Stimulated activated CD4-positive, alpha-beta T cell treated with anti-CD3 and anti-CD28 coated beads, Interleukin-12 subunit alpha, Interleukin-12 subunit beta, amount 100 ng/mL, for 4 hours (primary cell): ENCODE data around the gene FBLN7.

Source experiments
- DNase-seq: peaks from one replicate; pipeline ENCODE4 v3.0.0-alpha.2; 2020

The FBLN7 gene

DNA sequence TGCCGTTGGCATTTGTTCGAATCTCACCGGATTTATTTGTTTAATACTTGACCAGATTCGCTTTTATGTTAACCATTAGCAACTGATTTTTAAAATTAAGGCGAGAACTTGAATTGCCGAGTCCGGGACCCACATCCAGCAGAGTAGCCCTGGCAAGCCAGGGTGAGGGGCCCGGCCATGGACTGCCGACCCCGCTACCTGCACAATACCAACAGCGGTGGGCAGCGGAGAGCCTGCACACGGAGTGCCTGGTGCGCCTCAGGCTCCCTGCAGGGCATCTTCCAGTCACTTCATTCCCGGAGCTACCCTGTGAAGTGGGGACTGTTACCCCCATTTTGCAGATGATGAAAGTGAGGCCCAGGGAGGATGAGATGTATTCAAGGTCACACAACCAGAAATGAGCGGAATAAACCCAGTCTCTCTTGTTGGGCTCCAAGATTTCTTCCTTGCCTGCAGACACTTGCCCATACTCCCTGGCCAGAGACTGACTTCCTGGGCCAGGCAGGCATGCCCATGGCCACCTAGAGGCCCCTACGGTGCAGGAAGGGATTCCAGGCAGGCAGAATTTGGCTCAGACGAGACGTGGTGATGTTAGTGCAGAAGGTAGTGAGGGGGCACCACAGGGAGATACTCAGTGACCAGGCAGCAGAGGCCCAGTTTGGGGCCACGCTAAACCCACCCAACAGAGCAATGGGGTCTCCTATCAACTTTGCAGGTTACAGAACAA, 2.9 kb downstream of the FBLN7 start:
- no peak for DNase-seq

DNA sequence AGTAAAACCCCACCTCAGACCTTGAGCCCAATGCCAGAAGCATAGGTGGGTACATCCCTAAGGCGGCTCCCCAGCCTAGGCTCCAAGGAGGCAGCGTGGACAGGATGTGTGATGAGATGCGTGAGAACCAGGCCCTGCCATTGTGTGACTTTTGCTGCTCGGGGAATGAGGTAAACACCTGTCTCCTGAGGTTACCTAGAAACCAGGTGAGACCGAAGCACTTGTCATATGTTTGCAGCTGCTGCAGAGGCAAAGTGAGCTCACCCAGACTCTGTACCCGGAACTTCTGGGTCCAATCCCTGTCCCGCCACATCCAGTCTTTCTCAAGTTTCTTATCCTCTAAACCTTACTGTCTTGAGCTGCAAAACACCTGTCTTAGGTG, 3.4 kb downstream of the FBLN7 start:
- no peak for DNase-seq

DNA sequence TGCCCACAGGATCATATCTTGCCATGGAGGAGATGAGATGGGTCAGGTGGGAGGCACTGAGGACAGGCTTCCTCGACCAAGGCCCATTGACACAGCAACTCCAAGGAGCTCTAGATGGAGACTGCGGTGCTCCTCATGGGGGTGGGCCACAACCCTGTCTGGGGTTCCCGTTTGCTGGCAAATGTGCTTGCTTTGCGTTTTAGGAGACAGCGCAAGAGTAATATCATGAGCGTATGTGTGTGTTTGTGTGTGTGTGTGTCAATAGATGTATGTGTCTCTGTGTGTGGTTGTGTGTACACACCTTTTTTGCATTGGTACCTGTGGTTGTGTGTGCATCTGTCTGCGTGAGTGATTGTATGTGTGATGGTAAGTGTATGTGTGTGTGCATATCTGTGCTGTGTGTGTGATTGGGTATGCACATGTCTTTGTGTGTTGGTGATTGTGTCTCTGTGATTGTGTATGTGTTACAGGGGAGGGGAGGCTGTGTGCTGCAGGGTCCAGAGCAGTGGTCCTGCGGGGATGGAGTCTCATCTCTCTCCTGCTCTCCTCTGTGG, 4.4 kb downstream of the FBLN7 start:
- no peak for DNase-seq

DNA sequence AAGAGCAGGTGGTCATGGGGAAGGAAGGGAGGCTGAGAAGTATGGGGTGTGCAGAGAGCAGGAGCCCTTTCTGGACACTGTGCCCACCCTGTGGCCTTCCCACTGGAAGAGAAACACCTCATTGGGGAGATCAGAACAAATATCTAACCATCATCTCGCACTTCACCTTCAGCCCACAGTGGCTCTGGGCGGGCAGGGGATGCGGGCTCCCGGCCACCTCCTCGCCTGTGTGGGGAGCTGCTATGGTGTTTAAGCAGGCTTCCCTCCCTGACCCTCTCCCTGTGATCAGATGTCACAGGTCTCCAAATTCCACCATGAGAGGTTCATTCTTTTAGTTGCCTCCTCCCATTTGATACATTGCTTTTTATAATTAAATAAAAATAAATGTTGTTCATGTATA, 5.0 kb downstream of the FBLN7 start:
- no peak for DNase-seq

DNA sequence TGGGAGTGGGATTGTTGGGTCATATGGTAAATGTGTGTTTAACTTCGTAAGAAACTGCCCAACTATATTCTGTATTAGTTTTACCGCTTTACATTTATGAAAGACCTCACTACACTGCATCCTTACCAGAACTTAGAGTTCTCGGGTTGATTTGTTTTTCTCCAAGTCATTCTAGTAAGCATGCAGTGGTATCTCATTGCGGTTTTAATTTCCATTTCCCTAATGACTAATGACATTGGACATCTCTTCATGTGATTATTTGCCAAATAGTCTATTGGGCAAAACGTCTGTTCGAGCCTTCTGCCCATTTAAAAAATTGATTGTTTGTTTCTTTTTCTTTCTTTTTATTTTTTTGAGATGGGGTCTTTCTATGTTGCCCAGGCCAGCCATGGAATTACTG, 6.8 kb downstream of the FBLN7 start:
- DNase-seq, result no peak

DNA sequence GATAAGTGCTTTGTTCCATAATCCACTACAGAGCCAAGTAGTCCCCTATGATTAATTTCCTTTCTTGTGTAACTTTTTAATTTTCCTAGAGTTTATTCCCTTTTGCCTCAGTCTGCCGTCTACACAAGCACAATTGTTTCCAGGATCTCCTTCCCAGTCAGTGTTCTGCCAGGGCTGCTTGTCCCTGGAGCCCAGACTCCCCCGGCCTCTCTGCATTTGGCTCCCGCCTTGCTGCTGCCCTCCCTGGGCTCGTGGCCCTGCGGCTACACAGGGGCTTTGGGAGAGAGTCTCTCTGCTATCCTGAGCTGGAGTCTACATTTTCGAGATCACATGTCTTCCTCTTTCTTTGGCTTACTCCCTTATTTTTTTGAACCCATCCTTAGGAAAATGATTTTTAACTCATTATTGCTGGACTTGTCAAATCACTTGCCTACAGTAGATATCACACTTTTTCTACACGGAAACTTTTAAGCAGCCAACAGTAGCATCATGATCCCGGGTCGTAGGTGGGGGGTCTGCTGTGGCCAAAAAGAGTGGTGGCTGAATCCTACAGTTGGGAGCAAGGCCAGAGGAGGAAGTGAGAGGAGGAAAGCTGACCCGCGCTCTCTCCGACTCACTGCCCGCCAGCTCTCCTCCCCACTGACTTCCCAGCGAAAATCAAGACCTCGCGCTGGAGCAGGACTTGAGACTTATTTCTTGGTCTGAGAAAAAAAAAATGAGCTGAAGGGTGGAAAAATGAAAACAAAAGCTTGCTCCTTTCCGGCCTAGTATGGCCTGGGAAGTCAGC, 9.4 kb downstream of the FBLN7 start:
- no peak for DNase-seq

DNA sequence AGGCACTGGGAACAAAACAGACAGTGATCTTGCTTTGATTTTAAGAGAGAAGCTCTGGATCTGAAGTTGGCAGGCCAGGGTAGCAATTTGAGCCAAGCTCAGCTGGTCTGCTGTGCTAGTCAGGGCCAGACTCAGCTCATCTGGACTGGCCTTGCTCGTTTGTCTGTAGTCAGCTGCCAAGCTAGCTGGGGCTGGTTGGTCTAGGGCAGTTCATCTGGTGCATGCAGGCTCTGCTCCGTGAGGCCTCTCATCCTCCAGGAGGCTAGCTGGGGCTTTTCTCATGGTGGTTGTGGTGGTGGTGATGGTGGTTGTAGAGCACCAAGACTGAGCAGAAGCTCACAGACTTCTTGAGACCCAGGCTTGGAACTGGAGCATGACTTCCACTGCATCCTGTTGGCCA, 10.3 kb downstream of the FBLN7 start:
- DNase-seq, result no peak

DNA sequence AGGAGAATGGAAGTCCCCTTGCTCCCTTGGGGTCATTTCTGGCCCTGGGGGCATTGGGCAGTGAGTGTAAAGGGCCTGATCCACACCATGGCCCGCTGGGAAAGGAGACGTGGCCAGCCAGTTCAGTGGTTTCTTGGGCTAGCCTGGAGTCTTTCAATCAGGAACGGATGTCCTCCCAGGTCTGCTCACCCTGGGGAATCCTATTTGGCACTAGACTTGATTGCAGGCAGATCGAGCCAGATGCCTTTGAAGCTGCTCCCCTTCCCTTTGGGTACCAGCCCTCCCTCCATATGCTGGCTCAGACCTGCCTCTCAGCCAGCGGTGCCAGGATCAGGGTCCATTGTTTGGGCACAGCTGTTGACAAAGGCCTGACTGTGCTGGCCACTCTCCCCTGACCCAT, 11.0 kb downstream of the FBLN7 start:
- DNase-seq, result no peak

DNA sequence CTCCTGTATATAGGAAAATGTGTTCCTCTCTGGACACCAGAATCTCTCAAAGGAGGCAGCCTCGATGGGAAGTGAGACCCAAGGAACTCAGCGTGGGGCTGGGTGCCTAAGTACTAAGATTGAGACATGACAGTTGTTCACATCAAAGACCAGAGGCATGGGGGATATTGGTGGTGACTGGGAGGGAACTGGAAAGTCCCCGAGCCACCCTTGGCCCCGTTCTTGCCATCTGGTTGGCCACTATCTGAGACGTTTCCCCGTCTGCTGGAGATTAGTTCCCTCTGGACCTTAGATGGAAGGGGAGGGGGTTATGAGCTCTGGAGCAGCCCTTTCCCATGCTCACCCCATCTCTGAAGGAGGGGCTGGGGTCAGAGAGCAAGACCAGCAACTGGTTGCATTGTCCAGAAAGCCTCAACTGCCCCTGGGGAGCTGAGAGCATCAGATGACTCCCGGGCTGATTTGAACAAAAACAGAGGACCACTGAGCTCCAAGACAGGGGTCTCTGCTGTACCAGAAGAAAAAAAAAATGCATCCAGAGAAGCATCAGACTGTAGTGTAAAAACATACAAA, 11.8 kb downstream of the FBLN7 start:
- DNase-seq, result no peak

DNA sequence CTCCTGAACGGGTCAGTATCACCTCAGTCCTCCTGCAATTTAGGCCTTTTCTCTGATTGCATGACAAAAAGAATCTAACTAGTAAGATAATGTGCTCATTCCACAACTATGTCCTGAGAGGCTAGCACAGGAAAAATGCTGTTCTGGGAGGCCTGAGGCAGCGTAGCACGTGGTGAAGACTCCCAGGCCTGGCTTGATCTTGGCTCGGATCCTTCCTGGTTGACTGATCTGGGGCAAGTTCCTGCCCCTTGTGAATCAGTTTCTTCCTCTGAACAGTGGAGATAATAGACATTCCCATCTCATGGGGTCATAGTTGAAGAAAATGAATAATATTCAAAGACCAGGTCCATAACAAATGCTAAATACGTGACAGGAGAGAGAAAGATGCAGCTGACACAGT, 12.3 kb downstream of the FBLN7 start:
- no peak for DNase-seq

DNA sequence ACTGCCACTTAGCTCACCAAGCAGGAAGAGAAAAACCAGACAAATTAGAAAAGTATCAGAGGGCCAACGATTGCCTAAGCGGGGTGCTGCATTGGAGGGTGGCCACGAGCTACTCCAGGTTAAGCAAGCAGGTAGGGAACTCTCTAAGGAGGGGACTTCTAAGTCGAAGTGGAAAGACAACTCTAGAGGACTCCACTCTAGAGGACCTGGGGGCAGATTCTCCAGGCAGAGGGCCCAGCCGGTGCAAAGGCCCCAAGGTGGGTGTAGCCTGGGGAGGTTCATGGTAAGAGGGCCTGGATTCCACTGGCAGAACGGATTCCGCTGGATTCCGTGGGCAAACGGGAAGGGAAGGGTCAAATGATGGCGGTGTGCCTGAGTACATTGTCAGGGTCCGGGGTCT, 12.7 kb downstream of the FBLN7 start:
- no peak for DNase-seq

DNA sequence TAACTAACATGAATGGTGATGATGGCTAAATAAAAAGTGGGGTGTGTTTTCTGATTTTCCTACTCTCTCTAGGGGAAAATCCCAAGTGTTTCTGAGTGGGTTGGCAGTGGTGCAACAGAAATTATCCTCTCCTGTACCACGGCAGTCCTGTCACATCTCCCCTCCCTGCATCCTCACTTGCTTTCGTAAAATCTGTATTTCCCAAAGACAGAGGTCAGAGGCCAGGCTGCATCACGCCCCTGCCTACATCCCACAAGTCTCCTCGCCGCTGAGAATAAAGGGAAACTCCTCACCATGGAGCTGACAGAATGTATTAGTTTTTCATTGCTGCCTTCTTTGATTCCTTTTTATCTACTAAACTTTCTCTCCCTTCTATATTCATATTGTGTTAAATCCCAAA, 13.1 kb downstream of the FBLN7 start:
- DNase-seq, result no peak

DNA sequence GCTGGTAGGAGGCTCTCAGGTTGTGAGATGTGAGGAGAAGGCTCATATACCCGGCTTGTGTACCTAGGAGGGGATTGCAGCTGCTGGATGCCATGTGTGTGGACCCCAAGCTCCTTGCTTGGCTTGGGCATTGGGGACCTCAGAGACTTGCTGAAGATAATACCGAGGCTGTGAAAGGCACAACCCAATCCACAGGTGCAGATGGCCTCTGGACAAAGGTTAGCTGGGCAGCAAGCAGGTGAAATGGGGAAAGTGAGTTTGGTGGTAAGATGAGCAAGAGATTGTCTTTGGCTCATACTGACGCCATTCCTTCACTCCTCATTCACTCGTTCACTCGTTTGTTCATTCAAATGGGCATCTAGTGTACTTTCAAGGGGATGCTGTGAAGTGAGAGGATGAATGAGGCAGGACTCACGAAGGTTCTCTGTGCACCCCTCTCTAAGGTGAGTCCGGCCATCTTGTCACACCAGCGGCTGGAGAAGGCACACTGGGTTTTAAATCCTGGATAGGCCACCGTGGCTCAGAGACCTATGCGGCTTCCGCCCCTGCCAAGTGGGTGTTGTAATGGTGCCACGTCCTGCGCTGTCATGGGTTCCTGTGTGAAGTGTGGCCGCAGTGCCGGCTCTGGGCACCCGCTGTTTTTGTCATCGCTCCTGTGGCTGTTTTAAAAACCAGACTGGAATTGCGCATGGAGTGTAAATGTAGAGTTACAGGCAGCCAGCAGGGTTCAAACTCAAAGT, 13.7 kb downstream of the FBLN7 start:
- DNase-seq, result no peak

DNA sequence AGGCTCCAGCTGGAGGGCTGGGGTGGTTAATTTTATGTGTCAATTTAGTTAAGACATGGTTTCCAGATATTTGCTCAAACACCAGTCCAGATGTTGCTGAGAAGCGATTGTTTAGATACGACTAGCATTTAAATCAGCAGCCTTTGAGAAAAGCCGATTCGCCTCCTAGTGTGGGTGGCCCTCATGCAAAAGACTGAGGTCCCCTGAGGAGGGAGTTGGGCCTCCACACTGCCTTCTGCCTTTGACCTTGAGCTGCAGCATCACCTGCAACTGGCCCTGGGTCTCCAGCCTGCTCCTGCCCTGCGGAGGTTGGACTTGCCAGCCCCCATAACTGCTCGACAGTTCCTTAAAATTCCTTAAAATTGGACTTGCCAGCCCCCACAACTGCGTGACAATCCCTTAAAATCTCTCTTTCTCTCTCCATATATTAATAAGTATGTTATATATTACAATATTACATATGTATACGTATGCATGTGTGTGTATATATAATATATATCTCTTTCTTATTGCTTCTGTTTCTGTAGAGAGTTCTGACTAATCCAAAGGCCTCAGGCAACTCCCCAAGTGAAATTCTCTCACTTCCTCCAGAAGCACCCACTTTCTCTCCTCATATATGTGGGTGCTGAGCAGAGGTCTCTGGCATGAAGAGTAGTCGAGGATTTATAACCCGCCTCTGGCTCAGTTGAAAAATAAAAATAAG, 14.4 kb downstream of the FBLN7 start:
- no peak for DNase-seq

DNA sequence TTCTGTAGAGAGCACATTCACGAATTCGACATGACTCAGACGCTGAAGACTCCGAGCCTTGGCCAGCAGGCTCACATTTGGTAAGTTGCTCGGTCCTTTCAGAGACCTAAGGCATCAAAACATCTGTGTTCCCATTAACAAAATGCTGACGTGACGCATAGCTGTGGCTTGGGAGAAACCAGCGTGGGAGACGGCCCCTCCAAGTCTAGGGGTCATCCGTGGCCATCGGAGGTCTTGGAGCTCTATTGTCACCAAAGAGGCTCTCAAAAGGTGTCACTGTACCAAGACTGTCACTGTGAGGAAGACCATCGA, 14.9 kb downstream of the FBLN7 start:
- no peak for DNase-seq

DNA sequence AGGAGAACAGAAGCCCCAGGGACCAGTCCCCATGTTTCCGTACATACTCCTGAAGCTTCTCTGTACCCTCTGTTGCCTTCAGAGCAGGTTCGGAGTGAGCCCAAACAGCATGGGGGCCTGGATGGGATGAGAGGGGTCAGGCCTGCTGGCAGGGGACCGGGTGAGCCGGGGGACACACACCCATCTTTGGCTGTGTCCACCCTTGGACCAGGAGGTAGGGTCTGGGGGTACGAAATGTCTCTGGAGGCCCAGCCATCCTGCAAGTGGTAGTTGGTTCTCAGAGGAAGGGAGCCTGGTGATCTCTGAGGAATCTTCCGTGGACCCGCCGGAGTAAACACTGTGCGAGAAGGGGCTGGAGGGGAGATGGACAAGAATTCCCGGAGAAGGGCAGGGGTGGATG, 15.3 kb downstream of the FBLN7 start:
- no peak for DNase-seq

DNA sequence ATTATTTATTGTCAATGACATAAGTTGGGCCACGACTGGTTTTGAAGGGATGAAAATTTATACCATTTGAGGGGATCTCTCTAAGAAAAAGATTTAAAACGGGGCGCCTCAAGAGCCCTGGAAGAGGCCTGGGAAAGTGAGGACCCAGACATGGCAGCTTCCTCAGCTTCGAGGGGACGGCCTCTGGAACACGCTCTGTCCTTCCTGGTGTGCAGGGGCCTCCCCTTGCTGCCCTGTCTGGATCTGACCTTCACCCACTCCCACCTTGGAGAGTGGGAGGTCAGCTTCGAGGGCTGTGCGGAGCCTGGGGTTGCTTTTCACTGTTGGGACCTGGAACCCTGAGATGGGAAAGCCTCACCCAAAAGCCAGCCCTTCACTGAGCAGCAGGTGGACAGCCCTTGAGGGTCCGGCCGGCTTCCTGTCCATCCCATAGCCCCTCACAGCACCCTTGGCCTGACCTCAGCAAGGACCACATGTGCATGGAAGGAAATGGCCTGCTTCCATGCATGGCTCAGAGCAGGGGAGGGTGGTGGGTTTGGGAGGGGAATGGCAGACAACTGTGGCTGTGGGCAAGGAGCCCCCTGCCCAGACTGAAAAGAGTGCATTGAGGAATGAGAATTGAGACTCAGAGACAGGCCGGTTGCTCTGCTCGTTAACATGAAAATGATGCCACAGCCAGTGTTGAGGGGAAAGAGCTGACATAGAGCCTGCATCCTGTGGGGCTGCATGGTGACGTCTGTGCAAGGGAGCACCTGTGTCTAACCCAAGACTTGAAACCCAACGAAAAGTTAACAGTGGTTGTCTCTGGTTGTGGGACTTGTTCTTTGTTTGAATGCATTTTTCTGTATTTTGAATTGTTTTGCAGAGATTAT, 16.3 kb downstream of the FBLN7 start:
- DNase-seq, result no peak

DNA sequence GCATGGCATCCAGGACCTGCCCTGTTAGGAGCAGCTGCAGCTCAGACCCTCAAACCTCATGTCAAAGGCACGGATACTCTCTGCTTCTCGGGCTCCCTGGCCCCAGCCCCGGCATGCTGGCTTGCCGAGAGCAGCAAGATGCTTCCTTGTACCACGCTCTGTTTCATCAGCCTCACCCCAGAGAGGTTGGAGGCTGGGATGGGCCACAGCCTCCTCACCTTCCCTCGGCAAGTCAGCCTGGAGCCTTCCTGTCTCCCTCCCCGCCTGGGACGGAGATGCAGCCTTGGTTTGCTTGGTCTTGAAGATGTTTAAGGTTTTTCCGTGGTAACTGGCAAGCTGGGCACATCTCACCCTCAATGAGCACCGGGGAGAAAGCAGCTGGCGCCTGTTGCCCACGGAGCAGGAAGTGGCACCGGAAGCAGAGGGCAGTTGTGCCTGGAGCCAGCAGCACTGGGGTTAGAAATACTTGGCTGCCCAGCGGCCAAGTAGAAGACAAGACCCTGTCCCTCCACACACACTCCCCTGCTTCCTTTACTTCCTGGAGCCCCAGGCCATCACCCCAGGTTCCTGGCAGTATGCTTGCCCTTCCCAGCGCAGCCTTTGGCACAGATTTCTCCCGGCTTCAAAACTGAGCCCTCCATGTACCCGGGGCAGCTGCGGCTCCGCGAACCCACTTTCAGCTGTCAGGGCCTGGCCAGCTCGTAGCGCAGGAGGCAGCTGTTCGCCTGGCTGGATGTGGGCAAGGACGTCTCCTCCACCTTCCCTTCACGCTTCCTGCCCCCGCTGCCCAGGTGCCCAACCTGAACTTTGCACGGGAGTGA, 17.4 kb downstream of the FBLN7 start:
- peak; percentile 25 for DNase-seq

DNA sequence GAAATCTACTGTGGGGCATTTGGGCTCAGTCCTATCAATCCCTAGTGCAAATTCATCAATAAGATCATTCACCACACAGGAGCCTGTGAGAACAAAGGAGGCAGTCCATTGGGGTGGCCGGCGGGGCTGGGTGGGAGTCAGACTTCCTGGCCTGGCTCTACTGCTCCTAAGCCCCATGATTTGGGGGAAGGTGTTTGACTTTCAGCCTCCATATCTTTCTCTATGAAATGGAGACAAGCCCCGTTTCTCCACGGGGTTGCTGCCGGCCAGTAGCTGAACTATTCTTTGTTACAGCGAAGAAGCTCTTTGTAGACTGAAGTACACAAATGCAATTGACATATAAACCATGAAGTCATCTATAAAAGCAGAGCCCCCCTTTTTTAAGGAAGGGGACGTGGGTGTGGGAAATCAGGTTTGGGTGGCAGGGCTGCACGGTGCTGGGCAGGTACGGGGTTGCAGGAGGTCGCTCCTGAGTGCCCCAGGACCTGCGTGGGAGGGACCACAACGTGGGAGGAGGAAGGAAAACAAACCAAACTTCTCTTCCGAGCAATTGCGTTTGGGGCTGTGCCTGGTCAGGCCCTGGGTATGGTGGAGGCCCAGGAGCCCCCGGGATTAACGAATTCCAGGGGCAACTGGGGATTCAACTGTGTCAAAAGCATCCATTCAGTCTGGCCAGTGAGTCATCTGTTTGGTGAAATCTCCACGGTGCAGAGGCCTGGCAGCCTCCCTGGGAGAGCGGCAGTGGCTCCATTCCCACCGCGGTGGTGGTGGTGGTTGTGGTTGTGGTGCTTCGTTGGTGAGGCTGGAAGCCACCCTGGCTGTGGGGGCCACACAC, 18.2 kb downstream of the FBLN7 start:
- no peak for DNase-seq

DNA sequence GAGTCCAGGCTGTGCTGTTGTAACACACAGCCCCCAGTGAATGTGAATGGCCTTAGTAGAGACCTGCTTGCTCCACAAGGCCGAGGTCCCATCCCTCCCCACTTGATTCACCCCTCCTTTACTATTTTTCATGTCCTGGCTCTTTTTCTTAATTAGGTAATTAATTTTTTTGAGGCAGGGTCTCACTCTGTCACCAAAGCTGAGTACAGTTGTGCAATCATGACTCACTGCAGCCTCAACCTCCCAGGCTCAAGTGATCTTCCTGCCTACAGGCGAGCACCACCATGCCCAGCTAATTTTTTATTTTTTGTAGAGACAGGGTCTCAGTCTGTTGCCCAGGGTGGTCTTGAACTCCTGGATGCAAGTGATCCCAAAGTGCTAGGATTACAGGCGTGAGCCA, 19.3 kb downstream of the FBLN7 start:
- no peak for DNase-seq
